ENCODE measurements around the gene REPIN1. TPM values are rescaled to one million over a fixed set of nuclear protein-coding genes. Genes with fewer than 3 reads are reported as not detected.

REPIN1 gene
- polyA plus RNA-seq, 2 of the 4 experiments (the other 2 are of a cell fraction): 48.1 to 101 TPM

DNA sequence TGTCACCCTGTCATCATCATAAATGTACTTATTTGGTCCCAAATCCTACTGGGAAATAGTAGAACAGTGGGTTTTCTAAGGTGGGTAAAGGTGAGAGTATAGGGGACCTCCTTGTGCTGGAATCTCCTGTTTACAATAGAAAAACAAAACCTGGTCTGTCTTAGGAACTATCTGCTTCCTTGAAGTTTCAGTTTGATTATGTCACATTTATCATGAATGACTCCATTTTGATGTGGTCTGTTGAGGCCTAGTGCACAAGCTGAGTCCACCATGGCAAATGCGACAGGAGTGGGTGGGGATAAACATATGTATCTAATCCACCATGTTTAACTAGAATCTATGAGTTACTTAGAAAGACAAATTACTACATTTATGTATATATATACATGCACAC, 13.0 kb upstream of the REPIN1 start:
- no peak for FAIRE-seq
- H3K4me2 ChIP-seq: no peak overlapping the region
- no peaks in the 10 kb centered on the region for H3K9me3 ChIP-seq
- ChIA-PET POLR2A (no interaction called here), CTCF (interaction anchor here (0.6 to 3.7 kb wide), 15 partner anchors 10 to 329 kb away, joined by 3 to 44 read pairs (median 4); partner anchors contain the start of genes RARRES2 and REPIN1)
- TF ChIP-seq, protein P1, sequence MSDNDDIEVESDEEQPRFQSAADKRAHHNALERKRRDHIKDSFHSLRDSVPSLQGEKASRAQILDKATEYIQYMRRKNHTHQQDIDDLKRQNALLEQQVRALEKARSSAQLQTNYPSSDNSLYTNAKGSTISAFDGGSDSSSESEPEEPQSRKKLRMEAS (IDR thresholded peaks at IDR 0.05): no peak
- TF ChIP-seq, protein P2, sequence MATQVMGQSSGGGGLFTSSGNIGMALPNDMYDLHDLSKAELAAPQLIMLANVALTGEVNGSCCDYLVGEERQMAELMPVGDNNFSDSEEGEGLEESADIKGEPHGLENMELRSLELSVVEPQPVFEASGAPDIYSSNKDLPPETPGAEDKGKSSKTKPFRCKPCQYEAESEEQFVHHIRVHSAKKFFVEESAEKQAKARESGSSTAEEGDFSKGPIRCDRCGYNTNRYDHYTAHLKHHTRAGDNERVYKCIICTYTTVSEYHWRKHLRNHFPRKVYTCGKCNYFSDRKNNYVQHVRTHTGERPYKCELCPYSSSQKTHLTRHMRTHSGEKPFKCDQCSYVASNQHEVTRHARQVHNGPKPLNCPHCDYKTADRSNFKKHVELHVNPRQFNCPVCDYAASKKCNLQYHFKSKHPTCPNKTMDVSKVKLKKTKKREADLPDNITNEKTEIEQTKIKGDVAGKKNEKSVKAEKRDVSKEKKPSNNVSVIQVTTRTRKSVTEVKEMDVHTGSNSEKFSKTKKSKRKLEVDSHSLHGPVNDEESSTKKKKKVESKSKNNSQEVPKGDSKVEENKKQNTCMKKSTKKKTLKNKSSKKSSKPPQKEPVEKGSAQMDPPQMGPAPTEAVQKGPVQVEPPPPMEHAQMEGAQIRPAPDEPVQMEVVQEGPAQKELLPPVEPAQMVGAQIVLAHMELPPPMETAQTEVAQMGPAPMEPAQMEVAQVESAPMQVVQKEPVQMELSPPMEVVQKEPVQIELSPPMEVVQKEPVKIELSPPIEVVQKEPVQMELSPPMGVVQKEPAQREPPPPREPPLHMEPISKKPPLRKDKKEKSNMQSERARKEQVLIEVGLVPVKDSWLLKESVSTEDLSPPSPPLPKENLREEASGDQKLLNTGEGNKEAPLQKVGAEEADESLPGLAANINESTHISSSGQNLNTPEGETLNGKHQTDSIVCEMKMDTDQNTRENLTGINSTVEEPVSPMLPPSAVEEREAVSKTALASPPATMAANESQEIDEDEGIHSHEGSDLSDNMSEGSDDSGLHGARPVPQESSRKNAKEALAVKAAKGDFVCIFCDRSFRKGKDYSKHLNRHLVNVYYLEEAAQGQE (IDR thresholded peaks at IDR 0.05): no peak
- TF ChIP-seq CEBPB (IDR thresholded peaks at IDR 0.05) (no peak), CHD2 (IDR thresholded peaks at IDR 0.05; ENCODE audit: low read length, partially characterized antibody) (no peak), EHF (CRISPR knock-in tag; IDR thresholded peaks at IDR 0.05) (no peak), RAD21 (conservative IDR thresholded peaks at IDR 0.05 in 1 of 2, IDR thresholded peaks at IDR 0.05 in 1 of 2) (no peak), JUN (IDR thresholded peaks at IDR 0.05) (no peak)
- TF ChIP-seq, protein P3, sequence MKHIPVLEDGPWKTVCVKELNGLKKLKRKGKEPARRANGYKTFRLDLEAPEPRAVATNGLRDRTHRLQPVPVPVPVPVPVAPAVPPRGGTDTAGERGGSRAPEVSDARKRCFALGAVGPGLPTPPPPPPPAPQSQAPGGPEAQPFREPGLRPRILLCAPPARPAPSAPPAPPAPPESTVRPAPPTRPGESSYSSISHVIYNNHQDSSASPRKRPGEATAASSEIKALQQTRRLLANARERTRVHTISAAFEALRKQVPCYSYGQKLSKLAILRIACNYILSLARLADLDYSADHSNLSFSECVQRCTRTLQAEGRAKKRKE (CRISPR knock-in tag; IDR thresholded peaks at IDR 0.05; ENCODE audit: low read depth): no peak
- peaks cover 3% of the 10 kb centered on the region; the same call in 1 of the 3 replicates for H3K4me1 ChIP-seq
- WGBS (ENCODE audit: missing lambda C conversion rate): 69% methylated on average over 1 of the region's 1 CpG
- no peak for ATAC-seq
- H3K4me3 ChIP-seq: no peak overlapping the region
- DNase-seq (ENCODE audit: low read depth in 1 of 2, low spot score in 1 of 2): no peak
- no peak overlapping the region for H3K27ac ChIP-seq

DNA sequence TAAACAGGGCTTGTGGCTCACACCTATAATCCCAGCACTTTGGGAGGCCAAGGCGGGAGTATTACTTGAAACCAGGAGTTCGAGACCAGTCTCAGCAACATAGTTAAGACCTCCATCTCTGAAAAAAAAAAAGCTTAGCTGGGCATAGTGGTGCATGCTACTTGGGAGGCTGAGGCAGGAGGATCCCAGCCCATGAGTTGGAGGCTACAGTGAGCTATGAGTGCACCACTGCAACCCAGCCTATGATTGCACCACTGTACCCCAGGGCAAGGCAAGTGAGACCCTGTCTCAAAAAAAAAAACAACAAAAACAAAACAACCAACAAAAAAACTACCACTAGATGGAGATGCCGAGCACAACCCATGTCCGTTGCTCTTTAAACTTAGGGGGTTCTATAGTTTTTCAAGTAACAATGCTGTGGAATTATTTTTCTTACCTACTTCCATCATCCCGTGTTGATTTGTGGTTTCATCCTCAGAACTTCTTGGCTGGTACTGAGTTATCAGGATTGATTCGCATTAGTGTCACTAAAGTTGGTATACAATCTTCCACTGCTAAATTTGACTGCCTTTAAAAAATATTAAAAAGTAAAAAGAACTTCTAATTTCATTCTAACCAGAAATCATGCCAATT, 12.2 kb upstream of the REPIN1 start:
- Histone ChIP-seq H3K4me1 (peaks cover 3% of the 10 kb centered on the region; the same call in 1 of the 3 replicates), H3K4me2 (no peak overlapping the region), H3K27ac (no peak overlapping the region), H3K9me3 (no peaks in the 10 kb centered on the region), H3K4me3 (no peak overlapping the region)
- CTCF ChIA-PET: interaction anchor here (0.7 to 3.7 kb wide), 12 partner anchors 11 to 328 kb away, joined by 3 to 44 read pairs (median 6); partner anchors contain the start of genes RARRES2 and REPIN1
- FAIRE-seq: no peak
- TF ChIP-seq KDM1A (IDR thresholded peaks at IDR 0.05; ENCODE audit: low read depth): no peak
- TF ChIP-seq EP300 (IDR thresholded peaks at IDR 0.05): no peak
- TF ChIP-seq, protein P4, sequence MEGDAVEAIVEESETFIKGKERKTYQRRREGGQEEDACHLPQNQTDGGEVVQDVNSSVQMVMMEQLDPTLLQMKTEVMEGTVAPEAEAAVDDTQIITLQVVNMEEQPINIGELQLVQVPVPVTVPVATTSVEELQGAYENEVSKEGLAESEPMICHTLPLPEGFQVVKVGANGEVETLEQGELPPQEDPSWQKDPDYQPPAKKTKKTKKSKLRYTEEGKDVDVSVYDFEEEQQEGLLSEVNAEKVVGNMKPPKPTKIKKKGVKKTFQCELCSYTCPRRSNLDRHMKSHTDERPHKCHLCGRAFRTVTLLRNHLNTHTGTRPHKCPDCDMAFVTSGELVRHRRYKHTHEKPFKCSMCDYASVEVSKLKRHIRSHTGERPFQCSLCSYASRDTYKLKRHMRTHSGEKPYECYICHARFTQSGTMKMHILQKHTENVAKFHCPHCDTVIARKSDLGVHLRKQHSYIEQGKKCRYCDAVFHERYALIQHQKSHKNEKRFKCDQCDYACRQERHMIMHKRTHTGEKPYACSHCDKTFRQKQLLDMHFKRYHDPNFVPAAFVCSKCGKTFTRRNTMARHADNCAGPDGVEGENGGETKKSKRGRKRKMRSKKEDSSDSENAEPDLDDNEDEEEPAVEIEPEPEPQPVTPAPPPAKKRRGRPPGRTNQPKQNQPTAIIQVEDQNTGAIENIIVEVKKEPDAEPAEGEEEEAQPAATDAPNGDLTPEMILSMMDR (IDR thresholded peaks at IDR 0.05): peak; percentile 78
- TF ChIP-seq TP53 (CRISPR knock-in tag; IDR thresholded peaks at IDR 0.05): no peak
- TF ChIP-seq ZNF302 (CRISPR knock-in tag; IDR thresholded peaks at IDR 0.05): no peak
- TF ChIP-seq RNF2 (IDR thresholded peaks at IDR 0.05; ENCODE audit: borderline replicate concordance, low read depth): no peak
- TF ChIP-seq, protein P5, sequence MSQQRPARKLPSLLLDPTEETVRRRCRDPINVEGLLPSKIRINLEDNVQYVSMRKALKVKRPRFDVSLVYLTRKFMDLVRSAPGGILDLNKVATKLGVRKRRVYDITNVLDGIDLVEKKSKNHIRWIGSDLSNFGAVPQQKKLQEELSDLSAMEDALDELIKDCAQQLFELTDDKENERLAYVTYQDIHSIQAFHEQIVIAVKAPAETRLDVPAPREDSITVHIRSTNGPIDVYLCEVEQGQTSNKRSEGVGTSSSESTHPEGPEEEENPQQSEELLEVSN (IDR thresholded peaks at IDR 0.05; ENCODE audit: borderline replicate concordance, low read depth): no peak
- TF ChIP-seq, protein P6, sequence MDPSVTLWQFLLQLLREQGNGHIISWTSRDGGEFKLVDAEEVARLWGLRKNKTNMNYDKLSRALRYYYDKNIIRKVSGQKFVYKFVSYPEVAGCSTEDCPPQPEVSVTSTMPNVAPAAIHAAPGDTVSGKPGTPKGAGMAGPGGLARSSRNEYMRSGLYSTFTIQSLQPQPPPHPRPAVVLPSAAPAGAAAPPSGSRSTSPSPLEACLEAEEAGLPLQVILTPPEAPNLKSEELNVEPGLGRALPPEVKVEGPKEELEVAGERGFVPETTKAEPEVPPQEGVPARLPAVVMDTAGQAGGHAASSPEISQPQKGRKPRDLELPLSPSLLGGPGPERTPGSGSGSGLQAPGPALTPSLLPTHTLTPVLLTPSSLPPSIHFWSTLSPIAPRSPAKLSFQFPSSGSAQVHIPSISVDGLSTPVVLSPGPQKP (IDR thresholded peaks at IDR 0.05; ENCODE audit: low read depth, low read length): no peak
- TF ChIP-seq FOXS1 (CRISPR knock-in tag; IDR thresholded peaks at IDR 0.05): no peak
- TF ChIP-seq JUNB (IDR thresholded peaks at IDR 0.05): no peak
- peak; percentile 49 to 50 for TF ChIP-seq RAD21 (conservative IDR thresholded peaks at IDR 0.05 in 1 of 2, IDR thresholded peaks at IDR 0.05 in 1 of 2)
- no peak for TF ChIP-seq PHF8 (IDR thresholded peaks at IDR 0.05; ENCODE audit: borderline replicate concordance, low read depth)
- no peak for TF ChIP-seq SREBF2 (IDR thresholded peaks at IDR 0.05)
- TF ChIP-seq SMC3 (IDR thresholded peaks at IDR 0.05): peak; percentile 68
- no peak for TF ChIP-seq HOXA7 (CRISPR knock-in tag; IDR thresholded peaks at IDR 0.05)
- TF ChIP-seq NPAS2 (CRISPR knock-in tag; IDR thresholded peaks at IDR 0.05; ENCODE audit: borderline replicate concordance): no peak
- no peak for TF ChIP-seq BHLHE40 (IDR thresholded peaks at IDR 0.05; ENCODE audit: low read depth, low read length)
- TF ChIP-seq, protein P7, sequence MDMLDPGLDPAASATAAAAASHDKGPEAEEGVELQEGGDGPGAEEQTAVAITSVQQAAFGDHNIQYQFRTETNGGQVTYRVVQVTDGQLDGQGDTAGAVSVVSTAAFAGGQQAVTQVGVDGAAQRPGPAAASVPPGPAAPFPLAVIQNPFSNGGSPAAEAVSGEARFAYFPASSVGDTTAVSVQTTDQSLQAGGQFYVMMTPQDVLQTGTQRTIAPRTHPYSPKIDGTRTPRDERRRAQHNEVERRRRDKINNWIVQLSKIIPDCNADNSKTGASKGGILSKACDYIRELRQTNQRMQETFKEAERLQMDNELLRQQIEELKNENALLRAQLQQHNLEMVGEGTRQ (IDR thresholded peaks at IDR 0.05): no peak
- DNase-seq (ENCODE audit: low read depth in 1 of 2, low spot score in 1 of 2): peak; percentile 40 to 41
- ATAC-seq: peak in 1 of 2 experiments; percentile 73; a peak in 3 of 6 replicates
- WGBS (ENCODE audit: missing lambda C conversion rate): 13% methylated on average over 6 of the region's 6 CpGs
- POLR2A ChIA-PET: no interaction called here

Measured in A549 (cell line).